ENCODE data around the gene SH2D1A.

- no peak for TF ChIP-seq CTCF (optimal IDR thresholded peaks at IDR 0.05 in 1 of 3, IDR thresholded peaks at IDR 0.05 in 1 of 3, conservative IDR thresholded peaks at IDR 0.05 in 1 of 3; ENCODE audit: extremely low read depth in 1 of 3, insufficient read depth in 2 of 3, low read length in 3 of 3)
- no peak for TF ChIP-seq EZH2 (IDR thresholded peaks at IDR 0.05; ENCODE audit: low read length)
These were observed 1.8 kb downstream of the SH2D1A start for GRCh38 chrX:124348182-124348581.
